Esophagus muscularis mucosa (tissue), 3 donors: ENCODE data around the gene GPC5.

Experiments
- CTCF ChIP-seq, 3 experiments: fragments of 200-600 bp in 2 of 3; fragments of 450-650 bp in 1 of 3; sonication (generic) in 2 of 3; IDR thresholded peaks; one replicate each; pipeline ENCODE4 v1.5.1; 2017 to 2019; ENCODE audit warnings: antibody characterized with exemption in 3 of 3, mild to moderate bottlenecking in 2 of 3, moderate library complexity in 1 of 3
- POLR2A ChIP-seq: fragments of 450-650 bp; IDR thresholded peaks from one replicate; pipeline ENCODE4 v1.6.1; 2017; ENCODE audit warnings: antibody characterized with exemption, moderate library complexity, mild to moderate bottlenecking, low read depth
- POLR2AphosphoS5 ChIP-seq, 2 donors: sonication (generic); formaldehyde crosslinking; IDR thresholded peaks; one replicate each; pipeline ENCODE4 v1.6.1; 2017; ENCODE audit warnings: antibody characterized with exemption in 2 of 2

DNA sequence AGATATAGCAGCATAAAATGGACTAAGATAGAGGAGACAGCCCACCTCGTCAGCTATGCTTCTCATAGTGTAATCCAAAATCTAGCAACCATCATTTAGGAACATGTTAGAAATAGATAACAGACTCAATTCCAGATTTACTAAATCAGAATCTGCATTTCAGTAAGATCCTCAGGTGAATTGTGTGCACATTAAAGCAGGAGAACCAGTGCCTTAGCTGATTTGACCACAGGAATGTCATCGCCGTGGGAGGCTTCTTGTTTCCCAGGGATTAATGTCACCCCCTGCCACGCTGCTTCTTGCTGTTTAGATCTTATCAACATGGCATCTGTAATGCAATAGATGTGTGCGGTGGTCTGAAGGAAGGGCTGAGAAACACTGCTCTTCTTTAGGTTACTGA is 84.0 kb downstream of the GPC5 start:
- no peak for TF ChIP-seq CTCF (IDR thresholded peaks at IDR 0.05)
- no peak for TF ChIP-seq POLR2AphosphoS5 (IDR thresholded peaks at IDR 0.05)
- TF ChIP-seq POLR2A, result no peak
